Measurements from ENCODE around the gene AKAP13. TPM values are rescaled to one million over a fixed set of nuclear protein-coding genes. Genes with fewer than 3 reads are reported as not detected.

The AKAP13 gene
- total RNA-seq, 1 donor from 2014 or later = 71.8 TPM

DNA sequence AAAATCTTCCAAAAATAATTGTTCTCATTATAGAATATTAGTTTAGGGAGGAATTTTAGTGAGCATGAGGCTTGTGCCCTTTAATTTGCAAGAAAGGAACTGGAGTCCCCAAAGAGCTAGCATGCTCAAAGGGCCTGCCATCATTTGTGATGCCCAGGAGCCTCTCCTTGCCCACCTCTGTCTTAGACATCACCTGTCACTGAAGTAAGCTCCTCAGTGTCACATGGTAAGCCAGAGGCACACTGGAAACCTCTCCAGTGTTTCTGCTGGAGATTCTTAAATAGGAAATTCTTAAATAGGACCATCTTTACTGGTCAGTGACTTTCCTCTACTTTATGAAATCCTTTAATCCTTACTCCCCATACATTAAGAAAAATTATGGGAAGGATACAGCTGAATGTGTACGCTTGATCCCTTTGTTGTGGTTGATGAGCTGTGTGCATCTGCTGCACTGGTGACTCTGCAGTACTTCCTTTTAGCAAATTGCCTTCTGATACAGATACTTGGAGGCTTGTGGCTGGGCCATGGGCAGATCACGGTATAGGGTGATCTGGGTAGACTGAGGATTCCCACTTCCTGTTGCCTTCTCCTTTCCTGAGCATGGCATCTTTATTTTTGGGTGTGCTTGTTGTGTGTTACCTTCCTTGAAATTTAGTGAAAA is 216.9 kb downstream of the AKAP13 start:
- no peak for DNase-seq (ENCODE audit: low read depth, low spot score)

GRCh38 chr15:85598219-85598618 is 217.8 kb downstream of the AKAP13 start:
- no peak for DNase-seq (ENCODE audit: low read depth, low spot score)

DNA sequence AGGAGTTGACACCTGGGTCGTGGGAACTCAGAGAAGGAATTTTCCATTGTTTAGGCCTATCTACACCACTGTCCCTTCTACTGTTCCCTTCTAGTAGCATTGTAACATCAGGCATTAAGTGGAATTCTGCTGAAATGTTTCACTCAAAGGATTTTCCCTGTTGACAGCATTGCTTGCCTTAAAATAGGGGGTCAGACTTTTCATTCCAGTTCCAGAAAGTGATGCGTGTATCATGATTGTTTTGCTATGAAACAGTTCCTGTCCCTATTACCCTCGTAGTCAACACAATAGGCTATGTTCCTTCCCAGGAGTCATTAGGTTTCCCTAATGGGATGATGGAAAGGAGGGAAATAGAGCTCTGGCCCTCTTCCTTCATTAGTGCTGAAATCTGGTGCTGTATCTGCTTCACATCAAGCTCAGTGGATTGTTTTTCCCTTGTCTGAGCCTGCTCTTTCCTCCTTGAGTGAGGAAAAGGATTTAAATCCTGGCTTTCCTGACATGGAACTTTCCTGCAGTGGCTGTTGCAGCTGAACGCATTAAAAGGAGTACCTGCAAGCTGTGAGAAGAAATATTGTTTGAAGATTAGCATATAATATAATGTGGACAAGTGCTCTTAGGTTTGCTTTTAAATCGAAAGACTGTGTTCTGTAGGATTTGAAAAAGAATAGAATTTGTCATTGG is 218.5 kb downstream of the AKAP13 start:
- DNase-seq (ENCODE audit: low read depth, low spot score) = peak; percentile 70

DNA sequence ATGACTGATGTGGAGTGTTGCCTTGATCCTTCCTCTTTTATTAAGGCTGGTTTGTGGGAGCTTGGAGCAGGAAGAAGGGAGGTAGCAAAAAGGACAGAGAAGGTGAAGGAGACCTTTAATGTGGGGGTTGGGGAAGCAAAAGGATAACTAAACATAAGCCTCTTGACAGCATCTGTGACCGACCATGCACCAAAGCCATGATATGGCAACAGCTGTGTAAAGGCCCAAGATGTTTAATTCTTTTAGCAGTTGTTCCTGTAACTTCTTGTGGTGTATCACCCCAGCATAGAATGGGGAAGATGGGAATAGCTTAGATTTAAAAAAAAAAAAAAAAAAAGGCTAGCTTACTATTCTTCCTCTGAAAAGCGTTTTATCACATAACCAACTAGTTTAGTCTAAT is 219.6 kb downstream of the AKAP13 start:
- no peak for DNase-seq (ENCODE audit: low read depth, low spot score)

DNA sequence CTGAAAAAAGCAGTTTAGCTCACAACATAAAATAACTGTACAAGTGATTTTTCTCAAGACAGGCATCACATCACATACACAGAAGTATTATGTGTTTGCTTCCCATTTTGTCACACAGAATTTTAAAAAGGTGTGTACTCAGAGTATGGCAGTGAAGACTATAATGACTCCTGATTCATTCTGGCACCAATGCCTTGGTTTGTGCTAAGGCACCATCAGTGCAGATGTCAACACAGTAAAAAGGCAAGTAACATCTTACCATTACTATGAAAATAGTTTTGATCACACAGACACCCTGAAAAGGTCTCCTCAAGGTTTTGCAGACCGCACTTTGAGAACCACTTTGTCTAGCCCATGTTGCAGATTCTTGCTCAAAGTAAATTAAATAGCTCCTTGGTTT is 222.8 kb downstream of the AKAP13 start:
- no peak for DNase-seq (ENCODE audit: low read depth, low spot score)

DNA sequence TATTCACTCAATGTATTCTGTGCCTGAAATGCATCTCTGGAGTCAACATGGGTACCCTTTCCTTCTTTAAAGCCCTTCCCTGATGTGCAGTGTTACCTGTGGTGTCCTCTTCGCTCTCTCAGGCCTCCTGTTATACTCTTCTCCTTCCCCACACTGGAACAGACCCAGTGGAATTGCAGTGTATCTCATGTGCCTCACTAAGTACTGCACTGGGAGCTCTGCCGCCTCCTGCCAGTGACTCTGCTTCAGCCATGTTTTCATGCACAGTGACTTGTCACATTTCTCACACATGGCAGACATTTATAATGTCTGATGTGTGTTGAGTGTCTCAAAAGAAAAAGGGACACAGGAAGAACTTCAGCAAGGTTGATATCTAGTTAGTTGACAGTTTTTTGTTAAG is 223.3 kb downstream of the AKAP13 start:
- no peak for DNase-seq (ENCODE audit: low read depth, low spot score)

GRCh38 chr15:85604194-85604593 is 223.8 kb downstream of the AKAP13 start:
- DNase-seq (ENCODE audit: low read depth, low spot score) = no peak

DNA sequence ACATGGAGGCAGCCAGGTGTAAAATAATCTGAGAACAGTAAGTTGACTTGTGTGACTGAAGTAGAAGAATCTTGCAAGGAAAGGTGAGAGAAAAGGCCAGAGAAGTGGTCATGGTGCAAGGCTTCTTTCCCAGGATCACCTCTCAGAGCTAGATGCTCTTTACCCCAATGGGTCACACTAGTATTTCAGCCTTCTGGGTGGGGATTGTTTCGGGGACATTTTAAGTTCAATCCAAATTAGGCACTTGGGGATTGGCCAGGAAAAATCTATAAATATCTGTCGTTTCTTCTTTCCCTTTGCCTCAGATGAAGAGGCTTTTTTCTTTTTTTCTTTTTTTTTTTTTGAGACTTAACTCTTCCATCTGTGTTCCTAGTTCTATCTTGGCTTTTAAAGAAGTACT is 226.3 kb downstream of the AKAP13 start:
- DNase-seq (ENCODE audit: low read depth, low spot score) = no peak

GRCh38 chr15:85607141-85607806 is 226.9 kb downstream of the AKAP13 start:
- DNase-seq (ENCODE audit: low read depth, low spot score) = no peak

- peak; percentile 81 for DNase-seq (ENCODE audit: low read depth, low spot score)
These were observed 227.4 kb downstream of the AKAP13 start for GRCh38 chr15:85607842-85608241.

GRCh38 chr15:85609492-85609891 is 229.1 kb downstream of the AKAP13 start:
- DNase-seq (ENCODE audit: low read depth, low spot score) = no peak

- no peak for DNase-seq (ENCODE audit: low read depth, low spot score)
These were observed 231.0 kb downstream of the AKAP13 start for GRCh38 chr15:85611361-85611760.

DNA sequence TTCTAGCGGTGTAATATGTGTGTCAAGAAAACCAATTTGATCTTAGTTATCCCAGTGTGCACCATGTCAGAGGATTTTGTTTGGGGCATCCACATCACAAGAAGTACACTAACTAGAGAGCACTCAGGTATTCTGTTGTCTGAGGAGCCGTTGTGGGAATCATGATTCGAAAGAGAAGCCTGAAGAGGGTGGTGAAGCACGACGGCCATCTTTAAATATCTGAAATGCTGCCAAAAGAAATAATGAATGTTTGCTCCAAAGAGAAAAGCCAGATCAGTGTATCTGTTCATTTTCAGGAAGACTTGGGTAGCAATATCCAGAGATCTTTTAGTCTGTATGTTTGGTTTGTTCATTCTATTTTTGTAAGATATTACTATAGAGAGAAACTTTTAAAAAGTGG is 233.7 kb downstream of the AKAP13 start:
- DNase-seq (ENCODE audit: low read depth, low spot score) = no peak

- DNase-seq (ENCODE audit: low read depth, low spot score) = no peak
These were observed 235.5 kb downstream of the AKAP13 start for GRCh38 chr15:85615930-85616329.

DNA sequence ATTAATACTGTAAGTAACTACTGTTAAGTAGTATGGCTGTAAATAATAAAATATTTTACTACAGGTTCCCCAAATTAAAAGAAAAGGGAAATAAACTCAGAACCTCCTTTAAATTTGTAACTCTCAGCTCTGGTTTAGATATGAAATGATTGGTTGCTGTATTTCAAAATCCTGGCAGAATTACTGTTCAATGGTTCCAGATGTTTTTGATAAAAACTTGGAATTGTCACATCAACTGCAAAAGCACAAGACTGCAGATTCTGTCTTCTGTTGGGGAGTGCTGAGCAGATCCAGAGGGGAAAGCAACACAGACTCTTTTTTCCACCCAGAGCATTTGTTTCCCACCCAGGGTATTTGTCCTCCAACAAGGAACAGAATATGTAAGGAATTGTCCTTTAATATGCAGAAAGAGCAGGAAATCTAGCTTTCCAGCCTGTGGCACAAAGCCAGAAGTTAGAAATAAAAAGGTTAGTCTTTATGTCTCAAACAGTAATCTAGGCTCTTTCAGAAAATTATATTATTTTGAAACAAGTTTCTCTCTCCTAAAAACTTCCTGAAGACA is 236.2 kb downstream of the AKAP13 start:
- no peak for DNase-seq (ENCODE audit: low read depth, low spot score)

- no peak for DNase-seq (ENCODE audit: low read depth, low spot score)
These were observed 237.8 kb downstream of the AKAP13 start for GRCh38 chr15:85618228-85618505.

GRCh38 chr15:85618956-85619491 is 238.6 kb downstream of the AKAP13 start:
- DNase-seq (ENCODE audit: low read depth, low spot score) = peak; percentile 84

DNA sequence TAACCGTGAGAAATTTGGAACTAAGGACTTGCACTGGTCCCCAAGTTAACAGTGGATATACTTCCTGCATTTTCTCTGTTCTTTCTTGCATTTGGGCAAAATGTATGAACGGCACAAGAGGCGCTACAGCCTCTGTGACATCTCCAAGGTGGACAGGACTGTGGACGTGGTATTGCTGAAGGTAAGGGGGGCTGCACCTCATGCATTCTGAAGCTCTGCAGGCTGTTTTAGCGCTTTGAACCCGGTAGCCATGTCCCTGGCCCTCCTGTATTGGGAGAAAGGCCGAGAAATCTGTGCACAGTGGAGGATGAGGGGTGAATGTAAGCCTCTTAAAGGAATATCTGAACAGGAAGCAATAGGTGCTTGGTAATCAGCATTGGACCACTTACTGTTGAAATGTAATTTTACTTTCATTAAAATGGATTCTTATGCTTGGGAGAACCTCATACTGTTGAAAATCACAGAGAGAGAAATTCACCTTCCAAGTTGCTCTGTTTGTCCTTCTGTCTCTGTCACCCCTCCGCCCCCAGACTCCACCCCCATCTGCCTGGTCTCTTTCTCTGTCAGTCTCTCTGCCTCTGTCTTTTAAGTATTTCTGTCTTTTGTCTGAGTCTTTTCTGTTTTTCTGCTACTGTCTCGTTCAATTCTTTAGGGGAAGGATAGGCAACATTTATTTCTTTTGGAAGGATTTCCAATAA is 239.7 kb downstream of the AKAP13 start:
- DNase-seq (ENCODE audit: low read depth, low spot score) = no peak

DNA sequence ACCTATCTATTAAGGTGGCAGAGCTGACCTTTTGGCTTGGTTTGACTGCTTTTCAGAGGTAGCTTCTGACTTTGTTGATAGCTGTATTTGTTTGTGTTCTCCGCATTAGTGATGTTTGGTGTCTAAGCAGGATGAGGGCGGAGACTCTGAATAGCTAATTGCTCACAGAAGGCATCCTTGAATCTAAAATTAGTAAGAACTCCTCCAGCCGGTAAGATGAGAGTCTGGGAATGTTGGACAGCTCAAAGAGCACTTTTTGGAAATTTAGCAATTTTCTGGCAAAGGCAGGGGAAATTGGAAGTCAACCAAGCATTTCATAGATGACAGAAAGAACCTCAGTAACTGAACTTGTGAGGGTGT is 240.3 kb downstream of the AKAP13 start:
- DNase-seq (ENCODE audit: low read depth, low spot score) = no peak

GRCh38 chr15:85621094-85621493 is 240.7 kb downstream of the AKAP13 start:
- DNase-seq (ENCODE audit: low read depth, low spot score) = no peak

GRCh38 chr15:85622221-85622831 is 241.9 kb downstream of the AKAP13 start:
- DNase-seq (ENCODE audit: low read depth, low spot score) = no peak

Measured in pulmonary artery endothelial cell (primary cell).